LoVo (cell line): ENCODE measurements around the gene LRRC8D.
"Not testable (repeated sequence)": the region's sequence is repeated elsewhere in the genome, so short reads cannot be mapped to it uniquely, and the experiment has no call there.

Experiments
- DNase-seq: peaks from one replicate; pipeline ENCODE4 v3.0.0-alpha.2; 2016; ENCODE audit warnings: low spot score

Gene LRRC8D

GRCh38 chr1:89962024-89962741, 141.4 kb downstream of the LRRC8D start:
- DNase-seq: no peak

- DNase-seq: no peak
Observed at GRCh38 chr1:89962742-89963075, 141.9 kb downstream of the LRRC8D start.

GRCh38 chr1:89965193-89965768, 144.4 kb downstream of the LRRC8D start:
- DNase-seq: no peak

- no peak for DNase-seq
Observed at GRCh38 chr1:89966656-89967055, 145.8 kb downstream of the LRRC8D start.

- no peak for DNase-seq
Observed at GRCh38 chr1:89971600-89971999, 150.8 kb downstream of the LRRC8D start.

GRCh38 chr1:89972024-89972423, 151.2 kb downstream of the LRRC8D start:
- no peak for DNase-seq

- no peak for DNase-seq
Observed at GRCh38 chr1:89973471-89974127, 152.8 kb downstream of the LRRC8D start.

GRCh38 chr1:89974256-89974655, 153.4 kb downstream of the LRRC8D start:
- DNase-seq: no peak

GRCh38 chr1:89974696-89975470, 154.1 kb downstream of the LRRC8D start:
- no peak for DNase-seq

- no peak for DNase-seq
Observed at GRCh38 chr1:89975540-89976125, 154.8 kb downstream of the LRRC8D start.

GRCh38 chr1:89978755-89979154, 157.9 kb downstream of the LRRC8D start:
- no peak for DNase-seq

GRCh38 chr1:89980605-89981004, 159.8 kb downstream of the LRRC8D start:
- no peak for DNase-seq

GRCh38 chr1:89982846-89983245, 162.0 kb downstream of the LRRC8D start:
- DNase-seq: not testable (repeated sequence)

GRCh38 chr1:89984564-89985116, 163.8 kb downstream of the LRRC8D start:
- DNase-seq: not testable (repeated sequence)

- no peak for DNase-seq
Observed at GRCh38 chr1:89986020-89986419, 165.2 kb downstream of the LRRC8D start.
